Measurements from ENCODE around the gene HDGFL2.

Gene HDGFL2

Small RNA genes within 50 kb of the gene (small RNA-seq; reads per million reads assigned to genes)
- gene MIR4746, result 0 reads per million in 2 experiments

Data from SK-N-DZ (cell line).